Ovary (tissue), 3 donors: ENCODE data around the gene THAP12.

Source experiments
- EP300 ChIP-seq: sonication (generic); formaldehyde crosslinking; IDR thresholded peaks from one replicate; pipeline ENCODE4 v1.6.1; 2017; ENCODE audit warnings: antibody characterized with exemption
- POLR2A ChIP-seq: fragments of 450-650 bp; IDR thresholded peaks from one replicate; pipeline ENCODE4 v1.6.1; 2017; ENCODE audit warnings: antibody characterized with exemption, mild to moderate bottlenecking, moderate library complexity
- TF ChIP-seq, protein P1 (sequence below), 3 donors: fragments of 450-650 bp in 2 of 3; fragments of 200-600 bp in 1 of 3; IDR thresholded peaks; one replicate each; pipeline versions ENCODE4 v1.5.1 to v1.8.0; 2016 to 2022; ENCODE audit warnings: antibody characterized with exemption in 3 of 3, mild to moderate bottlenecking in 1 of 3
- donor health status: DM: no; HTN: no; CAD: no.

- TF ChIP-seq, protein P1, sequence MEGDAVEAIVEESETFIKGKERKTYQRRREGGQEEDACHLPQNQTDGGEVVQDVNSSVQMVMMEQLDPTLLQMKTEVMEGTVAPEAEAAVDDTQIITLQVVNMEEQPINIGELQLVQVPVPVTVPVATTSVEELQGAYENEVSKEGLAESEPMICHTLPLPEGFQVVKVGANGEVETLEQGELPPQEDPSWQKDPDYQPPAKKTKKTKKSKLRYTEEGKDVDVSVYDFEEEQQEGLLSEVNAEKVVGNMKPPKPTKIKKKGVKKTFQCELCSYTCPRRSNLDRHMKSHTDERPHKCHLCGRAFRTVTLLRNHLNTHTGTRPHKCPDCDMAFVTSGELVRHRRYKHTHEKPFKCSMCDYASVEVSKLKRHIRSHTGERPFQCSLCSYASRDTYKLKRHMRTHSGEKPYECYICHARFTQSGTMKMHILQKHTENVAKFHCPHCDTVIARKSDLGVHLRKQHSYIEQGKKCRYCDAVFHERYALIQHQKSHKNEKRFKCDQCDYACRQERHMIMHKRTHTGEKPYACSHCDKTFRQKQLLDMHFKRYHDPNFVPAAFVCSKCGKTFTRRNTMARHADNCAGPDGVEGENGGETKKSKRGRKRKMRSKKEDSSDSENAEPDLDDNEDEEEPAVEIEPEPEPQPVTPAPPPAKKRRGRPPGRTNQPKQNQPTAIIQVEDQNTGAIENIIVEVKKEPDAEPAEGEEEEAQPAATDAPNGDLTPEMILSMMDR (IDR thresholded peaks at IDR 0.05), result no peak
- TF ChIP-seq EP300, result no peak
- no peak for TF ChIP-seq POLR2A
Observed at GRCh38 chr11:76368490-76368889, 12.4 kb downstream of the THAP12 start.
